HG03135 (cell line): ENCODE data around the gene OR51B4.
"Not testable (repeated sequence)": the region's sequence is repeated elsewhere in the genome, so short reads cannot be mapped to it uniquely, and the experiment has no call there.

Source experiments
- ATAC-seq: cut with Tn5 transposase; IDR thresholded peaks from one replicate; pipeline ENCODE4 v1.9.1; 2021; ENCODE audit warnings: mild to moderate bottlenecking, moderate library complexity; ENCODE audit not compliant: unreplicated experiment

OR51B4 gene

GRCh38 chr11:5301846-5302245 is at the start of gene OR51B4:
Gene OR51B4, minus strand, starts transcription at chr11:5301946. Its CDS starts 0 bp downstream, at chr11:5301946.
- no peak for ATAC-seq

DNA sequence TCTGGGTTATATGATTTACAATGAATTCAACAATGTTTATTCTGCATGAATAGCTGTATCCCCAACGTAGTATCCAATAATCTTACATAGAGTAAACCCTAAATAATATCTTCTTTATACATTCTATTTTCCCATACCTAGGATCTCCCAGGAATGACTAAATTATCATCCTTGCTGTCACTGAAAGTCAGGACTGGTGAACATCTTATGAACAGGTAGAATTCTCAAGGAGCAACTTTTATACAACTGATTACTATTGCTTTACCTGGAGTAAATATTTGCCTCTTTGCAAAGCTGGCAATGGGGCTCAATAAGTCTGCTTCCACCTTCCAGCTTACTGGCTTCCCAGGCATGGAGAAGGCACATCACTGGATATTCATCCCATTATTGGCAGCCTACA is 49.5 kb upstream of the OR51B4 start, which contains the start of gene OR51B6:
Gene OR51B6, plus strand, starts transcription at position 301 of the 400 bp plus-strand sequence. Its CDS starts 0 bp downstream, at position 301.
- ATAC-seq: no peak

DNA sequence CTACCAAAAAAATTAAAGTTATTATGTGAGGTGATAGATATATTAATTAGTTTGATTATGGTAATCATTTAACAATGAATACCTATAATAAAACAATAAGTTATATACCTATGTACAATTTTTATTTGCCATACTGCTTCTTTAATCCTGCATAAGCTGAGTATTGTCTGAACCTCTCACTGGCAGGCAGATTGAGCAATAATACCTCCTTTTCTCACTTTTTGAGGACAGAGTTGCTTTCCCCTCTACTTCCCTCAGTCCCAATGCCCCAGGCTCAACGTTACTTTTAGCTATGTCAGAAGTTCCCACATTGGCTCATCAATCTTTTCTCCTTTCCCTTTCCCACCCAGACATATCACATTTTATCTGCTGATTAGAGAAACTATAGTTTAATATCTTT is 47.8 kb upstream of the OR51B4 start:
- no peak for ATAC-seq

DNA sequence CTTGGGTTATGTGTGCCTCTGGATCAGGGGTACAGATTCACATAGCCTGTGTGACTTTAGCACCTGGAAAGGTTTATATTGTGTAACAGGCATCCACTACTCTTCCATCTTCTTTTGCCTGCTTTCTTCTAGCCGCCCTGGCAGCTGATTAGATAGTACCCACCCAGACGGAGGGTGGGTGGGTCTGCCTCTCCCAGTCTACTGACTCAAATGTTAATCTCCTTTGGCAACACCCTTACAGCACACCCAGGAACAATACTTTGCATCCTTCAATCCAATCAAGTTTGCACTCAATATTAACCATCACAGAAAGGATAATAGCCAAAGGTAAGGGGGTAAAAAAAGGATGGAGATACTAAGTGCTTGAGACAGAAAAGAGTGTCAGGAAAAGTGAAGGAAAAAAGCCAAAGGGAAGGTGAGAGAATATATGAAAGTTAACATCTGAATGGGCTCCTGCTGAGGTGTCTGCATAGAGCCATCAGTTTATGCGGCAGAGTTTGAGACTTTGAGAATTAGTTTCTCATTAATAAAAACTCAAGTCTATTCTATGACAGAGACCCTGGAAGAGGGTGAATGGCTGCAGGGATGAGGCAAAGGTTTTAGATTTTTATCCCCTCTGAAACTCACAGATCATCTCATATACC is 46.9 kb upstream of the OR51B4 start:
- no peak for ATAC-seq

DNA sequence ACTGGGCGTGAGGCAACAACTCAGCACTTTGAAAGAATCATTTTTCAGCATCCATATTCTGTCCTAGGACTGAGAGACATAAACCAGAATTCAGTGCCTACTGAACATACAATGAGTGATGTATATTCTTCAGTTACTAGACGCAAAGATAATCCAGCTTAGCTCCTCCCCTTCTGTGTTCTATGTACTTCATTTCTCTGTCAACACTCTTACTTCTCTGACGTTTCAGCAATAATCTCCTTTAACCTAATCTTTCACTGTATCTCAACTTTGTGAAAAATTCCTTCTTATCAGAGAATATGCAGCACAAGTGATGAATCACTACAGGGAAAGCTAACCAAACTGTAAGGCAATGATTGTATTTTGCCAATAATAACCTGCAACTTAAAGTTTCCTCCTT is 44.1 kb upstream of the OR51B4 start:
- no peak for ATAC-seq

- ATAC-seq: no peak
These were observed 42.0 kb upstream of the OR51B4 start, which contains the start of gene OR51B5 for GRCh38 chr11:5343474-5344335. Gene OR51B5, minus strand, starts transcription at chr11:5343524. Its CDS starts 0 bp downstream, at chr11:5343524.

DNA sequence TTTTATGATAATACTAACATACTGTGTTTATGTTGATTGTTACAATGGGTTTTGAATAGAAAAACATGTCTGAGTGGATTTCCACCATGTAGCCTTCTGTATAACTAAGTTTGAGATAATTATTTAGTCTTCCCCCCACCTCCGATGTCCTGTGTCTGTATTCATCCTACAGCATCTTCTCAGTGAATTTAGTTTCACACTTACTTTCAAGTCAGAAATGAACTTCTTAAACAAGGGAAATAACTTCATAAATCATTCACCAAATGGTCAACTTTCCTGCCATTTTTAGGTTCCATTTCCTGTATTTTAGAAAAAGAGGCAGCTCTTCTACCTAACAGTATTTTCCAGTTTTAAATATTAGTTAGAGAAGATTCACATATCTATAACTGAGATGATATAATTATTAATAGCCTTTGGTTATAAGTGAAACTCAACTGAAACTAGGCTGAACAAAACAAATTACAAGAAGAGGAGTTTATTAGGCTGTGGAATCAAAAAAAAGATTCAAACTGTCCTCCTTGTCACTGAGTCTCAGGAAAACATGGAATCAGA is 38.1 kb upstream of the OR51B4 start:
- ATAC-seq: peak; percentile 79

- not testable (repeated sequence) for ATAC-seq
These were observed 35.5 kb upstream of the OR51B4 start for GRCh38 chr11:5337253-5337652.

DNA sequence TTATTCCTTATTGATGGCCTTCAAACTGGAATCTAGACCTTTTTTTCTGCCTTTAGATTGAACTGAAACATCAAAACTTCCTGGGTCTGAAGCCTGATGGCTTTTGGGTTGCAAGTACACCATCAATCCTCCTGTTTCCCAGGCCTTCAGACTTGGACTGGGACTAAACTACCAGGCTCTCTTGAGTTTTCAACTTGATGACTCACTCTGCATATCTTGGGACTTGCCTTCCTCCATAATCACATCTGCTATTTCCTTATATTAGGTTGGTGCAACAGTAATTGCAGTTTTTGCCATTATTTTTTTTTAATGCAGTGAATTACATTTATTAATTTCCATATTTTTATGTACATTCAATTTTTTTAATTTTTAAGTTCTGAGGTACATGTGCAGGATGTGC is 34.6 kb upstream of the OR51B4 start:
- no peak for ATAC-seq

GRCh38 chr11:5335170-5335569 is 33.4 kb upstream of the OR51B4 start:
- ATAC-seq: no peak

DNA sequence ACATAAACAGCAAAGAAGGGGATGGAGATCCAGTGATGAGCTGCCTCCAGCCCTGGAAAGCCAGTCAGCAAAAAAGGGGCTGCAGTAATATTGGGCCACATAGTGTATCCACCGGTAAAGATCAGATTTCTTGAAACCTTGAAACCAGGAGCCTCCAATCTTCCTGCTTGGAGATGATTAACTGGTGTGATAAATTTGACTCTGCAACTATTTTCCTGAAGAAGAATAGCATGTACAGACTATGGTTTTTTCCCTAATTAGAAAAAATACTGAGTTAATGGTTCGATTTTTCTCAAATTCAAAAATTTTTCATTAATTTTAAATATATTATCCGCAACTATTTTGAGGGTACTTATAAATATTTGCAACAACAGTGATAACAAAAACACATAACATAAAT is 22.5 kb upstream of the OR51B4 start, which contains the start of gene OR51B2:
Gene OR51B2, minus strand, starts transcription at position 101 of the 400 bp plus-strand sequence. Its CDS starts 0 bp downstream, at position 101.
- ATAC-seq: no peak

- no peak for ATAC-seq
These were observed 15.5 kb upstream of the OR51B4 start for GRCh38 chr11:5317292-5317691.

- not testable (repeated sequence) for ATAC-seq
These were observed 11.7 kb upstream of the OR51B4 start for GRCh38 chr11:5313326-5314023.

GRCh38 chr11:5310423-5310822 is 8.7 kb upstream of the OR51B4 start:
- no peak for ATAC-seq

GRCh38 chr11:5307256-5308019 is 5.7 kb upstream of the OR51B4 start:
- no peak for ATAC-seq

GRCh38 chr11:5304046-5304445 is 2.3 kb upstream of the OR51B4 start:
- no peak for ATAC-seq

DNA sequence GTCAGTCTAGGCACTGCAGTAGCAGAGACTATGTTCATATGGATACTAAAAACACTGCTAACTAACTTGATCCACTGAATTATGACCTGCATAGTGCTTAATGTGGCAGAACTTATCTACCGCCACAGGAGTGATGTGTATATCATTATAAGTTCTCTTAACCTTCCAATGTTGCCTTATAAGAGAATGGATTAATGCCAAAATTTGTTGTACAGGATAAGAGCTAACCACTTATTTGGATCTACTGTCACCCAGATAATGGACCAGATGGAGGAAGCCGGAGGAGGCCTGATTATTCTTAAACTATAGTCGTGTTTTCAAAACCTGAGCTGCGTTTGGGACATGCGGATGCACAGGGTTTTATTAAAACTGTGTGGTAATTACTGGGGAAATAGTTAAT is 1.9 kb upstream of the OR51B4 start:
- ATAC-seq: no peak

GRCh38 chr11:5300251-5300650 is 1.5 kb downstream of the OR51B4 start:
- no peak for ATAC-seq

GRCh38 chr11:5298451-5298850 is 3.3 kb downstream of the OR51B4 start:
- no peak for ATAC-seq

GRCh38 chr11:5297721-5298323 is 3.9 kb downstream of the OR51B4 start:
- no peak for ATAC-seq
